Endodermal cell (in vitro differentiated cells): Measurements from ENCODE around the gene LGALS3. TPM values are rescaled to one million over a fixed set of nuclear protein-coding genes. Genes with fewer than 3 reads are reported as not detected.

Experiments
- DNase-seq: peaks from one replicate; pipeline ENCODE4 v3.0.0-alpha.2; 2017
- H3K27ac ChIP-seq: 2 replicates; pipeline ENCODE4 v1.5.1; 2013; ENCODE audit warnings: mild to moderate bottlenecking, low read depth, low read length, moderate library complexity
- H3K27me3 ChIP-seq: 2 replicates; pipeline ENCODE4 v1.6.1; 2013; ENCODE audit warnings: mild to moderate bottlenecking, low read length, moderate library complexity; ENCODE audit not compliant: insufficient read depth, control insufficient read depth, poor library complexity, severe bottlenecking
- H3K36me3 ChIP-seq: 2 replicates; pipeline ENCODE4 v1.7.0; 2013; ENCODE audit warnings: mild to moderate bottlenecking, low read length, moderate library complexity; ENCODE audit not compliant: control insufficient read depth, insufficient read depth
- H3K4me1 ChIP-seq: one replicate; pipeline ENCODE4 v1.7.0; 2013; ENCODE audit warnings: low read length; ENCODE audit not compliant: control insufficient read depth, insufficient read depth
- H3K4me3 ChIP-seq: 2 replicates; pipeline ENCODE4 v1.5.1; 2013; ENCODE audit warnings: mild to moderate bottlenecking, low read length, moderate library complexity
- H3K9ac ChIP-seq: 2 replicates; pipeline ENCODE4 v1.6.1; 2013; ENCODE audit warnings: mild to moderate bottlenecking, low read length, moderate library complexity; ENCODE audit not compliant: poor library complexity, severe bottlenecking; ENCODE audit errors: extremely low read depth
- H3K9me3 ChIP-seq: 2 replicates; pipeline ENCODE4 v1.6.1; 2013; ENCODE audit warnings: mild to moderate bottlenecking, low read length, moderate library complexity; ENCODE audit not compliant: control insufficient read depth
- H3K27ac Mint-ChIP-seq: 2 replicates; pipeline ENCODE4 v1.8.0; 2020; ENCODE audit warnings: mixed read lengths
- H3K27me3 Mint-ChIP-seq: 2 replicates; pipeline ENCODE4 v1.8.0; 2021; ENCODE audit warnings: mild to moderate bottlenecking, mixed read lengths; ENCODE audit not compliant: insufficient read depth
- H3K36me3 Mint-ChIP-seq: 2 replicates; pipeline ENCODE4 v1.8.0; 2020; ENCODE audit warnings: low read depth, mixed read lengths
- H3K4me1 Mint-ChIP-seq: 2 replicates; pipeline ENCODE4 v1.8.0; 2020; ENCODE audit warnings: mixed read lengths
- H3K4me3 Mint-ChIP-seq: 2 replicates; pipeline ENCODE4 v1.8.0; 2020; ENCODE audit warnings: mild to moderate bottlenecking, moderate library complexity, mixed read lengths
- H3K9me3 Mint-ChIP-seq: 2 replicates; pipeline ENCODE4 v1.8.0; 2020; ENCODE audit warnings: mild to moderate bottlenecking, mixed read lengths
- WGBS, 2 experiments: methylation state at CpG; one replicate each; pipeline versions ENCODE4 v1.1.5 to v1.1.7; 2013; ENCODE audit warnings: missing lambda C conversion rate in 2 of 2, mixed read lengths in 1 of 2; ENCODE audit not compliant: insufficient coverage in 1 of 2, insufficient read length in 1 of 2; 5-methylcytosine and 5-hydroxymethylcytosine counted together
- total RNA-seq, 2 donors: library from RNA; stranded (reverse); fragmentation: NEBNext Ultra II Directional in 1 of 2; extraction: Animal tissue kit (Norgen Biotek cat#: 25700) in 1 of 2; gene quantifications; 2 replicates in 1 of 2; 3 replicates in 1 of 2; pipeline ENCODE4 v1.2.1, GENCODE V29; 2021
- TF ChIP-seq, protein P1 (sequence below): fragments of 200-600 bp; sonication (generic); conservative IDR thresholded peaks from 2 replicates; pipeline ENCODE4 v1.5.0; 2021; ENCODE audit warnings: antibody characterized with exemption, mild to moderate bottlenecking

LGALS3 gene
- total RNA-seq, 2 donors from 2014 or later: 1.0 to 2.0 TPM

DNA sequence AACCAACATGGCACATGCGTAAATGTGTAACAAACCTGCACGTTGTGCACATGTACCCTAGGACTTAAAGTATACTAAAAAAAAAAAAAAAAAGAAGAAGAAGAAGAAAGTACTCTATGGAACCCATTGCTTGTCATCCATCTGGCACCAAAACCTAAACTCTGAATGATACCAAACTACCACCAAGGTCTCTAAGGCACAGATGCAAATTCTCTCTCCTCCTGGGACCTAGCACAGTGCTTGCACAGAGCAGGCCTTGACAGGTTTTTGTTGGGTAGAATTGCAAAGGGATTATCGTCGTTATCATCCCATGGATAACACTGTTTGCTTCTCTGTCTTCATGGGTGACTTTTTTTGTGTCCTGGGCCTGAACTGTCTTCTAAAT lies 13.2 kb upstream of the LGALS3 start:
- H3K9me3 Mint-ChIP-seq: no peaks in the 10 kb centered on the region
- Histone ChIP-seq H3K27ac (no peak overlapping the region), H3K4me1 (peaks cover 15% of the 10 kb centered on the region), H3K9ac (no peak overlapping the region), H3K9me3 (no peaks in the 10 kb centered on the region), H3K4me3 (no peak overlapping the region), H3K36me3 (no peaks in the 10 kb centered on the region), H3K27me3 (no peaks in the 10 kb centered on the region)
- WGBS, 2 experiments: 87 to 90% methylated on average over 3 to 4 of the region's 4 CpGs
- no peak overlapping the region for H3K27ac Mint-ChIP-seq
- no peaks in the 10 kb centered on the region for H3K36me3 Mint-ChIP-seq
- TF ChIP-seq, protein P1, sequence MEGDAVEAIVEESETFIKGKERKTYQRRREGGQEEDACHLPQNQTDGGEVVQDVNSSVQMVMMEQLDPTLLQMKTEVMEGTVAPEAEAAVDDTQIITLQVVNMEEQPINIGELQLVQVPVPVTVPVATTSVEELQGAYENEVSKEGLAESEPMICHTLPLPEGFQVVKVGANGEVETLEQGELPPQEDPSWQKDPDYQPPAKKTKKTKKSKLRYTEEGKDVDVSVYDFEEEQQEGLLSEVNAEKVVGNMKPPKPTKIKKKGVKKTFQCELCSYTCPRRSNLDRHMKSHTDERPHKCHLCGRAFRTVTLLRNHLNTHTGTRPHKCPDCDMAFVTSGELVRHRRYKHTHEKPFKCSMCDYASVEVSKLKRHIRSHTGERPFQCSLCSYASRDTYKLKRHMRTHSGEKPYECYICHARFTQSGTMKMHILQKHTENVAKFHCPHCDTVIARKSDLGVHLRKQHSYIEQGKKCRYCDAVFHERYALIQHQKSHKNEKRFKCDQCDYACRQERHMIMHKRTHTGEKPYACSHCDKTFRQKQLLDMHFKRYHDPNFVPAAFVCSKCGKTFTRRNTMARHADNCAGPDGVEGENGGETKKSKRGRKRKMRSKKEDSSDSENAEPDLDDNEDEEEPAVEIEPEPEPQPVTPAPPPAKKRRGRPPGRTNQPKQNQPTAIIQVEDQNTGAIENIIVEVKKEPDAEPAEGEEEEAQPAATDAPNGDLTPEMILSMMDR: no peak
- no peak overlapping the region for H3K4me3 Mint-ChIP-seq
- no peak for DNase-seq
- H3K4me1 Mint-ChIP-seq: peaks cover 27% of the 10 kb centered on the region
- H3K27me3 Mint-ChIP-seq: peaks cover 3% of the 10 kb centered on the region

DNA sequence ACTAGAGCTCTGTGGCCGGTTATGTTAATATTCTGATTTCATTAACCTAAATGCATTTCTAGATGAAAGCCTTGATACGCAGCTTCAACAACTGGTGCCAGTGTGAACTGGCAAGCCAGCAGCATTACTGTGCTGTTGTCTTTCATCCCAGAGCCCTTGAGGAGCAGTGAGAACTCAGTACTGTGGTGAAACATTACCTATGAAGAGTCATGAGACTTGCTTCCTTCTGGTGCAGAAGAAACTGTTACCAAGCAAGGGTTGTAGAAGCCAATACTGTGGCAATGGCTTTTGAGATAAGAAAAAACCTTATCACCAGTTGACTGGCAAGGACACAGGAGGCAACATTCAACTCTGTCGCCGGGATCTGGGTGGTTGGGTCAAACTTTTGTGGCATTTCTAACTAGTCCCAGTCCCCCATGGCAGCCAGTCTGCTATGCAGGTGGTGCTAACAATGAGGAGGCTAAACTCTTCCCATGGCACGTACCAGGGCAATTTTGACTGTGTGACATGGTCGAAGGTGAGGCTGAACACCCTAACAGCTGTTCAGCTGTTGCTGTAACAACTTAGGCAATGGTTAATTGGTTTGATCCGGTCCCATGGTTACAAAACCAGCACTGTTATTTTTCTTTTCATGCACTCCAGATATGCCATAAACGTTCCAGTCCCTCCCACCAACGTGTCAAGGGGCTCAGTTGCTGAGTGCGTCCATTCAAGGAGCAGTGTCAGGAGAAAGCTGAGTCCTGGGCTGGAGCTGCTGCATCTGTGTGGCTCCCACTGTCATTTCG lies 12.6 kb upstream of the LGALS3 start:
- peaks cover 15% of the 10 kb centered on the region for H3K4me1 ChIP-seq
- no peaks in the 10 kb centered on the region for H3K36me3 Mint-ChIP-seq
- no peaks in the 10 kb centered on the region for H3K9me3 Mint-ChIP-seq
- no peak overlapping the region for H3K4me3 ChIP-seq
- peaks cover 4% of the 10 kb centered on the region for H3K27me3 Mint-ChIP-seq
- no peak overlapping the region for H3K9ac ChIP-seq
- TF ChIP-seq, protein P1: no peak
- H3K27me3 ChIP-seq: no peaks in the 10 kb centered on the region
- peaks cover 33% of the 10 kb centered on the region for H3K4me1 Mint-ChIP-seq
- H3K9me3 ChIP-seq: no peaks in the 10 kb centered on the region
- H3K4me3 Mint-ChIP-seq: no peak overlapping the region
- no peak overlapping the region for H3K27ac Mint-ChIP-seq
- H3K36me3 ChIP-seq: no peaks in the 10 kb centered on the region
- no peak overlapping the region for H3K27ac ChIP-seq
- 75 to 82% methylated on average over 7 to 11 of the region's 11 CpGs for WGBS, 2 experiments
- DNase-seq: no peak

DNA sequence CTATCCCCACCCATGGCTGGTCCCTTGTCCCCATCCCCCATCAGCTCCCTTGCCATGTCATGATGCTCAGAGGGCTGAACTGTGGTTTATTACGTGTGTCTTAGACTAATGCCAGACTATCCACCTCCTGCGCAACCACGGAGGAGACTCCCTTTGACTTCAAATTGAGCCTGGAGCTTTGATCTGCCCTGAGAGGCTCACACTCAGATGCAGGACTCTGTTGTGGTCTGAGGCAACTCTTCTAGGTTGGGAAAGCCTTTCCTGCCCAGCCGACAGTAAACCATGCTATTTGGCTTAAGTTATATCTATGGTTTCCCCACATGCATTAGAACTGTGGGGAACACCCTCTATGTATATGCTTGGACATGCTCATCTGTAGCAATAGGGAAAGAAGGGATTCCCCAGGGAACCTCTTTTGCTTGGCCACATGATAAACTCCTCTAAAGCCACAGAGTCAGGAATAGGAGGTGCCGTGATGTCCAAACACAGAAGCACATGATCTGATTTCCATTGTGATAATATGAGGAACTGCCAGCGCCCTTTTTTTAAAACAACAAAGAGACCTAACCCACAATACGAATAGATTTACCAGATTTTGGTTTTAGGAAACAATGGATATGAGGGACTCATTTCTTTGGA lies 11.1 kb upstream of the LGALS3 start:
- Mint-ChIP-seq H3K4me3 (no peak overlapping the region), H3K9me3 (no peaks in the 10 kb centered on the region), H3K27ac (no peak overlapping the region), H3K4me1 (peaks cover 44% of the 10 kb centered on the region), H3K36me3 (no peaks in the 10 kb centered on the region), H3K27me3 (peaks cover 6% of the 10 kb centered on the region)
- WGBS, 2 experiments: 95 to 97% methylated on average over 6 to 7 of the region's 7 CpGs
- H3K27me3 ChIP-seq: no peaks in the 10 kb centered on the region
- H3K36me3 ChIP-seq: no peaks in the 10 kb centered on the region
- H3K9me3 ChIP-seq: no peaks in the 10 kb centered on the region
- DNase-seq: no peak
- H3K4me1 ChIP-seq: peaks cover 21% of the 10 kb centered on the region
- no peak overlapping the region for H3K27ac ChIP-seq
- no peak overlapping the region for H3K4me3 ChIP-seq
- TF ChIP-seq, protein P1: no peak
- no peak overlapping the region for H3K9ac ChIP-seq
